Panc1 (cell line): ENCODE data around the gene ITGA8. TPM values are rescaled to one million over a fixed set of nuclear protein-coding genes. Genes with fewer than 3 reads are reported as not detected.

ENCODE experiments used
- ATAC-seq: fragments of 200-7000 bp; cut with Tn5 transposase; 2 replicates; pipeline ENCODE4 v1.9.1; 2020; ENCODE audit warnings: mild to moderate bottlenecking, moderate library complexity
- BruUV-seq: library from RNA; stranded (reverse); fragments of 400-500 nt; replicated peaks from 2 replicates; lab custom pipeline; 2021; lab: Mats Ljungman, UMichigan
- CTCF ChIA-PET: fragments of 300-600 bp; sonication (Branson Sonifier 250); formaldehyde crosslinking; loops from one replicate; lab custom pipeline; 2022; ENCODE audit warnings: antibody characterized with exemption; lab: Charles Lee
- POLR2A ChIA-PET: fragments of 300-600 bp; sonication (Branson Sonifier 250); formaldehyde crosslinking; loops from one replicate; lab custom pipeline; 2022; ENCODE audit warnings: antibody characterized with exemption; lab: Charles Lee
- DNase-seq: peaks from one replicate; pipeline ENCODE4 v3.0.0-alpha.2; 2010; ENCODE audit warnings: low read depth, low spot score
- H3K27ac ChIP-seq: 2 replicates; pipeline ENCODE4 v1.5.1; 2011; ENCODE audit warnings: mild to moderate bottlenecking, low read length, inconsistent platforms
- H3K27me3 ChIP-seq: fragments of 200-500 bp; sonication (Bioruptor generic); 2 replicates; pipeline ENCODE4 v1.6.0; 2014; ENCODE audit warnings: low read length, inconsistent platforms; ENCODE audit not compliant: control insufficient read depth, insufficient read depth
- H3K36me3 ChIP-seq: fragments of 200-500 bp; sonication (Bioruptor generic); 2 replicates; pipeline ENCODE4 v1.5.1; 2014; ENCODE audit warnings: inconsistent platforms, mild to moderate bottlenecking, low read length, moderate library complexity; ENCODE audit not compliant: control insufficient read depth, insufficient read depth
- H3K4me1 ChIP-seq: 2 replicates; pipeline ENCODE4 v1.5.1; 2011; ENCODE audit warnings: inconsistent platforms, mild to moderate bottlenecking, low read length, moderate library complexity; ENCODE audit not compliant: control insufficient read depth, insufficient read depth
- H3K4me3 ChIP-seq, 2 experiments: 2 replicates each; pipeline ENCODE4 v1.5.1; 2011 to 2012; ENCODE audit warnings: low read depth in 2 of 2, low read length in 2 of 2, mild to moderate bottlenecking in 2 of 2, inconsistent platforms in 1 of 2, moderate library complexity in 1 of 2
- H3K9me3 ChIP-seq: fragments of 200-500 bp; sonication (Bioruptor generic); 2 replicates; pipeline ENCODE4 v1.5.1; 2014; ENCODE audit warnings: low read depth, mild to moderate bottlenecking, inconsistent platforms, low read length, moderate library complexity; ENCODE audit not compliant: control insufficient read depth, insufficient read depth
- POLR2AphosphoS5 ChIP-seq: IDR thresholded peaks from 2 replicates; pipeline ENCODE4 v1.6.1; 2012; ENCODE audit warnings: mild to moderate bottlenecking, low read depth, low read length, moderate library complexity
- SIN3A ChIP-seq: IDR thresholded peaks from 2 replicates; pipeline ENCODE4 v1.6.1; 2012; ENCODE audit warnings: low read depth, mild to moderate bottlenecking, low read length, moderate library complexity, borderline replicate concordance; ENCODE audit not compliant: insufficient read depth
- TCF7L2 ChIP-seq: IDR thresholded peaks from 2 replicates; pipeline ENCODE4 v1.6.1; 2011; ENCODE audit warnings: mild to moderate bottlenecking, low read depth, low read length, inconsistent platforms
- in situ Hi-C: cut with HindIII; loops from 2 replicates; pipeline ENCODE4 v1.10.0; 2016; ENCODE audit warnings: low sequenced_read_pairs, low pct_unique_long_range_greater_than_20kb
- intact Hi-C: fragments of 100-400 bp; cut with micrococcal nuclease; formaldehyde crosslinking; loops from one replicate; pipeline ENCODE4 v1.10.0; 2022; ENCODE audit not compliant: unreplicated experiment
- total RNA-seq: library from RNA; stranded (reverse); gene quantifications from one replicate; pipeline ENCODE4 v1.2.1, GENCODE V29; 2021; ENCODE audit not compliant: unreplicated experiment
- TF ChIP-seq, protein P1 (sequence below): fragments of 450-650 bp; IDR thresholded peaks from 2 replicates; pipeline ENCODE4 v1.5.1; 2017; ENCODE audit warnings: mild to moderate bottlenecking
- TF ChIP-seq, protein P2 (sequence below), 2 experiments: IDR thresholded peaks; 2 replicates each; pipeline ENCODE4 v1.6.1; 2011 to 2012; ENCODE audit warnings: low read depth in 2 of 2, control low read depth in 1 of 2, low read length in 1 of 2, mild to moderate bottlenecking in 1 of 2, moderate library complexity in 1 of 2; ENCODE audit not compliant: insufficient read depth in 1 of 2

Gene ITGA8
- total RNA-seq, 1 experiment from 2014 or later, result 0.18 TPM

DNA sequence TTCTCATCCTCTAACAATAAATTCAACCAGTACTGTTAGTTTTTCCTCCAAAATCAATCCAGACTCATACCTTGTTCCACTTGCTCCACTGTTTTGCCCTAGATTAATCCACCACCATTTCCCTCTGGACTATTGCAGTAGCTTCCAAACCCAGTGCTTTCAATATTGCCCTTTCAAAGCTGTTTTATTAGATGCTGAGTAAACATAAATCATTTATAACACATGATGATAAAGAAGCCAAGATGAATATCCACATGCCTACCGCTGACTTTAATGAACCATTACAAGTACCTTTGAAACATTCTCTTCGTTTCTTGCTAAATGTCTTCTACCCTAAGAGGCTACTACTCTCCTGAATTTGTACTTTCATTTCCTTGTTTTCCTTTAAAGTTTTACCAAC lies 174.5 kb downstream of the ITGA8 start:
- TF ChIP-seq, protein P1, sequence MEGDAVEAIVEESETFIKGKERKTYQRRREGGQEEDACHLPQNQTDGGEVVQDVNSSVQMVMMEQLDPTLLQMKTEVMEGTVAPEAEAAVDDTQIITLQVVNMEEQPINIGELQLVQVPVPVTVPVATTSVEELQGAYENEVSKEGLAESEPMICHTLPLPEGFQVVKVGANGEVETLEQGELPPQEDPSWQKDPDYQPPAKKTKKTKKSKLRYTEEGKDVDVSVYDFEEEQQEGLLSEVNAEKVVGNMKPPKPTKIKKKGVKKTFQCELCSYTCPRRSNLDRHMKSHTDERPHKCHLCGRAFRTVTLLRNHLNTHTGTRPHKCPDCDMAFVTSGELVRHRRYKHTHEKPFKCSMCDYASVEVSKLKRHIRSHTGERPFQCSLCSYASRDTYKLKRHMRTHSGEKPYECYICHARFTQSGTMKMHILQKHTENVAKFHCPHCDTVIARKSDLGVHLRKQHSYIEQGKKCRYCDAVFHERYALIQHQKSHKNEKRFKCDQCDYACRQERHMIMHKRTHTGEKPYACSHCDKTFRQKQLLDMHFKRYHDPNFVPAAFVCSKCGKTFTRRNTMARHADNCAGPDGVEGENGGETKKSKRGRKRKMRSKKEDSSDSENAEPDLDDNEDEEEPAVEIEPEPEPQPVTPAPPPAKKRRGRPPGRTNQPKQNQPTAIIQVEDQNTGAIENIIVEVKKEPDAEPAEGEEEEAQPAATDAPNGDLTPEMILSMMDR, result no peak
- TF ChIP-seq TCF7L2 (no peak), SIN3A (no peak)
- POLR2A ChIA-PET, result interaction anchor here (0.6 kb wide), 1 partner anchor 283 kb away, joined by 4 read pairs; no protein-coding TSS in a partner anchor
- H3K4me3 ChIP-seq, result no peak overlapping the region
- H3K36me3 ChIP-seq, result no peaks in the 10 kb centered on the region
- intact Hi-C loops (no loop called here), in situ Hi-C loops (no loop called here)
- H3K4me1 ChIP-seq, result no peaks in the 10 kb centered on the region
- H3K27ac ChIP-seq, result no peak overlapping the region
- no peak for DNase-seq
- no peaks in the 10 kb centered on the region for H3K9me3 ChIP-seq
- CTCF ChIA-PET, result no interaction called here
- H3K27me3 ChIP-seq, result no peaks in the 10 kb centered on the region
- no peak for ATAC-seq
- BruUV-seq, result no TSS peak

DNA sequence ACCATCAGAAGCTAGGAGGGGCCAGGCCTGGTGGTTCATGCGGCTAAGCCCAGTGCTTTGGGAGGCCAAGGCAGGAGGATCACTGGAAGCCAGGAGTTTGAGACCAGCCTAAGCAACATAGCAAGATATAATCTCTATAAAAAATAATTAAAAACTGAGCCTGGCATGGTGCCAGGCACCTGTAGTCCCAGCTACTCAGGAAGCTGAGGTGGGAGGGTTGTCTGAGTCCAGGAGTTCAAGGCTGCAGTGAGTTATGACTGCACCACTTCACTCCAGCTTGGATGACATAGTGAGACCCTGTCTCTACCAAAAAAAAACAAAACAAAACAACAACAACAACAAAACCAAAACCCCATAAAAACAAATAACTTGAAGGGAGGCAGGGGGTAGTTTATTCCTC lies 175.7 kb downstream of the ITGA8 start:
- Histone ChIP-seq H3K4me3 (no peak overlapping the region), H3K36me3 (no peaks in the 10 kb centered on the region), H3K9me3 (no peaks in the 10 kb centered on the region), H3K27me3 (no peaks in the 10 kb centered on the region), H3K27ac (no peak overlapping the region), H3K4me1 (no peaks in the 10 kb centered on the region)
- DNase-seq (no peak), ATAC-seq (no peak)
- BruUV-seq, result no TSS peak
- in situ Hi-C loops, result no loop called here
- ChIA-PET CTCF (no interaction called here), POLR2A (no interaction called here)
- intact Hi-C loops, result no loop called here
- TF ChIP-seq, protein P2, sequence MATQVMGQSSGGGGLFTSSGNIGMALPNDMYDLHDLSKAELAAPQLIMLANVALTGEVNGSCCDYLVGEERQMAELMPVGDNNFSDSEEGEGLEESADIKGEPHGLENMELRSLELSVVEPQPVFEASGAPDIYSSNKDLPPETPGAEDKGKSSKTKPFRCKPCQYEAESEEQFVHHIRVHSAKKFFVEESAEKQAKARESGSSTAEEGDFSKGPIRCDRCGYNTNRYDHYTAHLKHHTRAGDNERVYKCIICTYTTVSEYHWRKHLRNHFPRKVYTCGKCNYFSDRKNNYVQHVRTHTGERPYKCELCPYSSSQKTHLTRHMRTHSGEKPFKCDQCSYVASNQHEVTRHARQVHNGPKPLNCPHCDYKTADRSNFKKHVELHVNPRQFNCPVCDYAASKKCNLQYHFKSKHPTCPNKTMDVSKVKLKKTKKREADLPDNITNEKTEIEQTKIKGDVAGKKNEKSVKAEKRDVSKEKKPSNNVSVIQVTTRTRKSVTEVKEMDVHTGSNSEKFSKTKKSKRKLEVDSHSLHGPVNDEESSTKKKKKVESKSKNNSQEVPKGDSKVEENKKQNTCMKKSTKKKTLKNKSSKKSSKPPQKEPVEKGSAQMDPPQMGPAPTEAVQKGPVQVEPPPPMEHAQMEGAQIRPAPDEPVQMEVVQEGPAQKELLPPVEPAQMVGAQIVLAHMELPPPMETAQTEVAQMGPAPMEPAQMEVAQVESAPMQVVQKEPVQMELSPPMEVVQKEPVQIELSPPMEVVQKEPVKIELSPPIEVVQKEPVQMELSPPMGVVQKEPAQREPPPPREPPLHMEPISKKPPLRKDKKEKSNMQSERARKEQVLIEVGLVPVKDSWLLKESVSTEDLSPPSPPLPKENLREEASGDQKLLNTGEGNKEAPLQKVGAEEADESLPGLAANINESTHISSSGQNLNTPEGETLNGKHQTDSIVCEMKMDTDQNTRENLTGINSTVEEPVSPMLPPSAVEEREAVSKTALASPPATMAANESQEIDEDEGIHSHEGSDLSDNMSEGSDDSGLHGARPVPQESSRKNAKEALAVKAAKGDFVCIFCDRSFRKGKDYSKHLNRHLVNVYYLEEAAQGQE (IDR thresholded peaks at IDR 0.05; ENCODE audit: insufficient read depth in 1 of 2, low read depth in 2 of 2, low read length in 1 of 2), result no peak
- TF ChIP-seq POLR2AphosphoS5 (no peak), SIN3A (no peak)
- TF ChIP-seq, protein P1, result no peak
